Prostate gland (tissue), 2 donors: ENCODE results near the gene RABGGTA. TPM values are rescaled to one million over a fixed set of nuclear protein-coding genes. Genes with fewer than 3 reads are reported as not detected.

Experiments
- DNase-seq: peaks from one replicate; pipeline ENCODE4 v3.0.0-alpha.2; 2019; ENCODE audit warnings: low spot score
- H3K27ac ChIP-seq, 2 donors: fragments of 200-600 bp; sonication (generic); 2 replicates each; pipeline ENCODE4 v1.5.1; 2017 to 2019
- H3K27me3 ChIP-seq: fragments of 200-600 bp; sonication (generic); replicated peaks from 2 replicates; pipeline ENCODE4 v1.5.1; 2019; ENCODE audit not compliant: insufficient read depth
- H3K36me3 ChIP-seq, 2 donors: fragments of 200-600 bp; sonication (generic); 1 replicate in 1 of 2; 2 replicates in 1 of 2; pipeline versions ENCODE4 v1.5.1 to v1.8.1; 2017 to 2019
- H3K4me1 ChIP-seq: fragments of 200-600 bp; sonication (generic); replicated peaks from 2 replicates; pipeline ENCODE4 v1.5.1; 2019
- H3K4me3 ChIP-seq, 2 donors: fragments of 200-600 bp; sonication (generic); 2 replicates each; pipeline ENCODE4 v1.5.1; 2017 to 2019
- H3K9me3 ChIP-seq: fragments of 200-600 bp; sonication (generic); 2 replicates; pipeline ENCODE4 v1.5.1; 2017
- CTCF ChIP-seq, 4 experiments: fragments of 200-600 bp in 2 of 4; fragments of 450-650 bp in 2 of 4; sonication (generic) in 2 of 4; IDR thresholded peaks; 1 replicate in 3 of 4; 2 replicates in 1 of 4; pipeline ENCODE4 v1.5.1; 2016 to 2019; ENCODE audit warnings: antibody characterized with exemption in 4 of 4, mild to moderate bottlenecking in 2 of 4, moderate library complexity in 2 of 4
- POLR2A ChIP-seq: fragments of 450-650 bp; IDR thresholded peaks from one replicate; pipeline ENCODE4 v1.6.1; 2016; ENCODE audit warnings: antibody characterized with exemption, mild to moderate bottlenecking
- POLR2AphosphoS5 ChIP-seq: sonication (generic); formaldehyde crosslinking; IDR thresholded peaks from one replicate; pipeline ENCODE4 v1.6.1; 2017; ENCODE audit warnings: antibody characterized with exemption
- WGBS: methylation state at CpG from one replicate; pipeline ENCODE4 v1.1.5; 2018; 5-methylcytosine and 5-hydroxymethylcytosine counted together
- intact Hi-C: fragments of 100-400 bp; cut with DNase I; formaldehyde crosslinking; loops from one replicate; pipeline ENCODE4 v1.14.2; 2022
- total RNA-seq, 2 donors: library from RNA; depleted of rRNA; stranded (reverse); fragments of >200 nt; gene quantifications; one replicate each; pipeline ENCODE4 v1.1.0, GENCODE V29; 2016

Gene RABGGTA
- total RNA-seq, 2 donors from 2014 or later = 45.5 to 63.5 TPM

GRCh38 chr14:24315243-24315806 lies 43.9 kb upstream of the RABGGTA start:
- no peak overlapping the region for H3K27ac ChIP-seq
- peaks cover 4% of the 10 kb centered on the region for H3K27me3 ChIP-seq
- no peaks in the 10 kb centered on the region for H3K9me3 ChIP-seq
- WGBS = 83% methylated on average over 10 of the region's 10 CpGs
- no peak for TF ChIP-seq POLR2A
- no peak for TF ChIP-seq POLR2AphosphoS5
- TF ChIP-seq CTCF (IDR thresholded peaks at IDR 0.05) = no peak
- intact Hi-C loops = no loop called here
- H3K36me3 ChIP-seq = no peaks in the 10 kb centered on the region
- no peak overlapping the region for H3K4me3 ChIP-seq
- H3K4me1 ChIP-seq = peaks cover 2% of the 10 kb centered on the region
- DNase-seq = no peak

- Histone ChIP-seq H3K4me3 (no peak overlapping the region), H3K27ac (no peak overlapping the region), H3K36me3 (no peaks in the 10 kb centered on the region), H3K4me1 (peaks cover 8% of the 10 kb centered on the region), H3K9me3 (no peaks in the 10 kb centered on the region), H3K27me3 (peaks cover 4% of the 10 kb centered on the region)
- intact Hi-C loops = no loop called here
- WGBS = 70% methylated on average over 5 of the region's 5 CpGs
- no peak for DNase-seq
- TF ChIP-seq POLR2A (no peak), POLR2AphosphoS5 (no peak), CTCF (IDR thresholded peaks at IDR 0.05) (no peak)
Observed at GRCh38 chr14:24314377-24315193, 43.2 kb upstream of the RABGGTA start.

GRCh38 chr14:24313913-24314312 lies 42.5 kb upstream of the RABGGTA start:
- H3K4me1 ChIP-seq = peaks cover 8% of the 10 kb centered on the region
- H3K27me3 ChIP-seq = peaks cover 4% of the 10 kb centered on the region
- WGBS = 80% methylated on average over 2 of the region's 2 CpGs
- no peaks in the 10 kb centered on the region for H3K9me3 ChIP-seq
- no peak for DNase-seq
- intact Hi-C loops = no loop called here
- no peak for TF ChIP-seq POLR2A
- no peak for TF ChIP-seq POLR2AphosphoS5
- no peak for TF ChIP-seq CTCF (IDR thresholded peaks at IDR 0.05)
- H3K36me3 ChIP-seq = no peaks in the 10 kb centered on the region
- no peak overlapping the region for H3K4me3 ChIP-seq
- H3K27ac ChIP-seq = no peak overlapping the region

GRCh38 chr14:24312736-24313507 lies 41.5 kb upstream of the RABGGTA start:
- intact Hi-C loops = no loop called here
- Histone ChIP-seq H3K4me1 (peaks cover 8% of the 10 kb centered on the region), H3K4me3 (no peak overlapping the region), H3K27me3 (no peaks in the 10 kb centered on the region), H3K36me3 (no peaks in the 10 kb centered on the region), H3K27ac (no peak overlapping the region), H3K9me3 (no peaks in the 10 kb centered on the region)
- TF ChIP-seq CTCF (IDR thresholded peaks at IDR 0.05) = no peak
- TF ChIP-seq POLR2A = no peak
- no peak for TF ChIP-seq POLR2AphosphoS5
- DNase-seq = no peak
- 78% methylated on average over 9 of the region's 9 CpGs for WGBS
